KMS-11 (cell line): ENCODE data around the gene NUDT4.

Experiments used
- H2AFZ ChIP-seq: fragments of 200-600 bp; sonication (generic); 2 replicates; pipeline ENCODE4 v1.6.1; 2016; ENCODE audit warnings: antibody characterized with exemption, mixed run types, low read depth
- H3K27ac ChIP-seq: fragments of 200-600 bp; sonication (generic); 2 replicates; pipeline ENCODE4 v1.6.1; 2016; ENCODE audit warnings: mild to moderate bottlenecking, mixed run types
- H3K27me3 ChIP-seq: fragments of 200-600 bp; sonication (generic); 2 replicates; pipeline ENCODE4 v1.6.1; 2017; ENCODE audit warnings: mild to moderate bottlenecking, low read depth, mixed run types, moderate library complexity; ENCODE audit not compliant: insufficient read depth
- H3K36me3 ChIP-seq: fragments of 200-600 bp; sonication (generic); 2 replicates; pipeline ENCODE4 v1.6.1; 2017; ENCODE audit warnings: mild to moderate bottlenecking, mixed run types; ENCODE audit not compliant: insufficient read depth
- H3K4me1 ChIP-seq: fragments of 200-600 bp; sonication (generic); 2 replicates; pipeline ENCODE4 v1.6.1; 2016; ENCODE audit warnings: mild to moderate bottlenecking, low read depth, mixed run types; ENCODE audit not compliant: poor library complexity, severe bottlenecking
- H3K4me2 ChIP-seq: fragments of 200-600 bp; sonication (generic); 2 replicates; pipeline ENCODE4 v1.7.0; 2016; ENCODE audit warnings: mild to moderate bottlenecking, mixed run types
- H3K4me3 ChIP-seq: fragments of 200-600 bp; sonication (generic); IDR thresholded peaks from 2 replicates; pipeline ENCODE4 v1.6.1; 2017; ENCODE audit warnings: low read depth, low read length, mixed read lengths; ENCODE audit not compliant: insufficient read depth
- H3K79me2 ChIP-seq: fragments of 200-600 bp; sonication (generic); 2 replicates; pipeline ENCODE4 v1.6.1; 2016; ENCODE audit warnings: low read depth, mixed run types; ENCODE audit not compliant: insufficient read depth
- H3K9ac ChIP-seq: fragments of 200-600 bp; sonication (generic); 2 replicates; pipeline ENCODE4 v1.6.1; 2016; ENCODE audit warnings: mild to moderate bottlenecking, mixed run types
- H4K20me1 ChIP-seq: fragments of 200-600 bp; sonication (generic); 2 replicates; pipeline ENCODE4 v1.6.1; 2016; ENCODE audit warnings: mild to moderate bottlenecking, mixed run types; ENCODE audit not compliant: insufficient read depth
- CTCF ChIP-seq: fragments of 200-600 bp; sonication (generic); conservative IDR thresholded peaks from 2 replicates; pipeline ENCODE4 v1.6.1; 2017; ENCODE audit warnings: low read depth, mild to moderate bottlenecking, antibody characterized with exemption, low read length, moderate library complexity, mixed read lengths

NUDT4 gene

GRCh38 chr12:93441617-93442410, 64.1 kb downstream of the NUDT4 start, which contains the start of gene UBE2N:
UBE2N (minus strand) TSS chr12:93441947; CDS start chr12:93441884, 63 bp downstream.
- peaks cover 40% of the 10 kb centered on the region for H3K4me1 ChIP-seq
- peak within 1 kb of the TSS; percentile 89 for H3K9ac ChIP-seq
- H3K4me3 ChIP-seq = no peak within 1 kb of the TSS
- peak within 1 kb of the TSS; percentile 100 for H3K4me2 ChIP-seq
- H3K36me3 ChIP-seq = no peaks in the 10 kb centered on the region
- peak within 1 kb of the TSS; percentile 96 for H2AFZ ChIP-seq
- no peaks in the 10 kb centered on the region for H3K27me3 ChIP-seq
- H3K27ac ChIP-seq = peak within 1 kb of the TSS; percentile 74
- peaks cover 46% of the 10 kb centered on the region for H3K79me2 ChIP-seq
- no peak for TF ChIP-seq CTCF
- peaks cover 39% of the 10 kb centered on the region for H4K20me1 ChIP-seq

DNA sequence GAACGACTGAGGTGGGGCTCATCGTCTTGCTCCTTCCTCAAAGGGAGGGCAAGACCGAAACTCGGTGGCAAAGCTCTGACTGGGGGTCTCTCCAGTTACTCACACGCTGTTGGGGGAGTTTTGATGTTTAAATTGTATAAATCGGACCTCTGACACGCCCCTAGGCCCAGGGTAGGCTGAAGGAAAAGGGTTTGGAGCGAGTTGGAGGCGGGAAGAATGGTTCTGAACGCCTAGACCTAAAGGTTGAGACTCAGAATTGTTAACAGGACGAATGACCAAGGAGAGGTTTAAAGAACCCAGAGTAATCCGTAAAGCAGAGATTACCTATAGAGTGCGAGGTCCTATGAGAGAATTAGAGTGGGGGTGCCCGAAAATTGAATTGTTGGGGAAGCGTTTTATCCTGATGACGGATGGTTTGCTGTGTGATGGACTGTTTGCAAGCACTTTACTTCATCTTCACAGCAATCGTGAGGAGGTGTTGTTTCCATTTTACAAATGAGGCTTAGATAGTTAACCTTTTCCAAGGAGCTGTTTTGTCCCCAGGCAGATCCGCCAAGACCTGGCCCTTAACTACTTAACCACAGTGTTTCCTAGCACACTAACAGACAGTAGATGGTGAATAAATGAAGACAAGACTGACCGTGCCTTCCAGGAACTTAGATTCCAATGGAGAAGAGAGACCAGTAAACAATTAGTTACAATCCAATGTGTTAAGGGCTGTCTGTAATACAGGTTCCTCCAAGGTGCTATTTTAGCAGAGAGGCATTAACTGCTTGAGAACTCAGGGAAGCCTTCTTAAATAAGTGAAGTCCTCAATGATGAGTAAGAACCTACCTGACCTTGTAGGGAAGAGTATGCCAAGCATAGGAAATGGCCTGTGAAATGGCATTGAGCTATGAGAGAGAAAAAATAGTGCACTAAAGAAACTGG, 65.0 kb downstream of the NUDT4 start:
- no peaks in the 10 kb centered on the region for H3K36me3 ChIP-seq
- peaks cover 32% of the 10 kb centered on the region for H3K4me1 ChIP-seq
- peak overlapping the region; percentile 89 for H3K9ac ChIP-seq
- H3K4me3 ChIP-seq = no peak overlapping the region
- peaks cover 31% of the 10 kb centered on the region for H4K20me1 ChIP-seq
- H3K27ac ChIP-seq = peak overlapping the region; percentile 74
- TF ChIP-seq CTCF = no peak
- peak overlapping the region; percentile 96 for H3K4me2 ChIP-seq
- H2AFZ ChIP-seq = peak overlapping the region; percentile 96
- H3K27me3 ChIP-seq = no peaks in the 10 kb centered on the region
- peaks cover 37% of the 10 kb centered on the region for H3K79me2 ChIP-seq

DNA sequence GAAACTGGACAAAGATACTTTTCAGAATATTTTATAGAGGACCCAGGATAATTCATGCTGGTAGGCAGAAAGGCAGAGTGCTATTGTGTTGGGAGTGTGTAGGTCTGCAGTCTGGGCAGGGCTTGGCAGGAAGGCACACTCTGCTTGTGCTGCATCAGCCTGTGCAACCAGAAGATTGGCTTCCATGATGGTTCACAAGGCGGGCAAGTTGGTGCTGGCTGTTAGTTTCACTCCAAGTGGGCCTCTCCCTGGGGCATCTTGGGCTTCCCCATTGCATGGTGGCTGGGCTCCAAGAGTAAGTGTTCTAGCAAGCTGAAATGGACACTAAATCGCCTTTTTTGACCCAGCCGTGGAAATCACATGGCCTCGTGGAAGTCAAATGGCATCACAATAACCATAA, 65.9 kb downstream of the NUDT4 start:
- Histone ChIP-seq H3K27me3 (no peaks in the 10 kb centered on the region), H3K4me2 (no peak overlapping the region), H3K4me1 (peaks cover 26% of the 10 kb centered on the region), H3K9ac (no peak overlapping the region), H3K79me2 (peaks cover 28% of the 10 kb centered on the region), H3K36me3 (no peaks in the 10 kb centered on the region), H3K4me3 (no peak overlapping the region), H3K27ac (no peak overlapping the region), H2AFZ (no peak overlapping the region), H4K20me1 (peaks cover 22% of the 10 kb centered on the region)
- TF ChIP-seq CTCF = no peak

GRCh38 chr12:93447555-93448290, 70.0 kb downstream of the NUDT4 start:
- Histone ChIP-seq H3K9ac (no peak overlapping the region), H2AFZ (no peak overlapping the region), H4K20me1 (no peaks in the 10 kb centered on the region), H3K4me2 (no peak overlapping the region), H3K27me3 (no peaks in the 10 kb centered on the region), H3K4me3 (no peak overlapping the region), H3K36me3 (no peaks in the 10 kb centered on the region), H3K79me2 (no peaks in the 10 kb centered on the region), H3K27ac (no peak overlapping the region), H3K4me1 (peaks cover 2% of the 10 kb centered on the region)
- TF ChIP-seq CTCF = no peak
